Left lung (tissue), 10 donors: ENCODE measurements around the gene MOCS1. TPM values are rescaled to one million over a fixed set of nuclear protein-coding genes. Genes with fewer than 3 reads are reported as not detected.
A peak's percentile ranks its signal among the peaks of the same experiment; 100 is the strongest.

Source experiments
- ATAC-seq: fragments of 200-7000 bp; cut with Tn5 transposase; one replicate; pipeline ENCODE4 v1.9.1; 2020; ENCODE audit warnings: moderate library complexity
- DNase-seq, 4 donors: peaks; one replicate each; pipeline ENCODE4 v3.0.0-alpha.2; 2013 to 2020
- H3K27ac ChIP-seq, 2 donors: fragments of 200-600 bp; sonication (generic) in 1 of 2; one replicate each; pipeline versions ENCODE4 v1.5.0 to v1.8.0; 2020 to 2021
- H3K27me3 ChIP-seq, 2 donors: fragments of 200-600 bp; sonication (generic) in 1 of 2; one replicate each; pipeline versions ENCODE4 v1.5.0 to v1.8.0; 2020 to 2021
- H3K36me3 ChIP-seq, 2 donors: fragments of 200-600 bp; sonication (generic) in 1 of 2; one replicate each; pipeline versions ENCODE4 v1.5.0 to v1.8.0; 2020 to 2021
- H3K4me1 ChIP-seq, 2 donors: fragments of 200-600 bp; one replicate each; pipeline ENCODE4 v1.8.0; 2021
- H3K4me3 ChIP-seq, 2 donors: fragments of 200-600 bp; sonication (generic) in 1 of 2; one replicate each; pipeline versions ENCODE4 v1.5.0 to v1.8.0; 2020 to 2021; ENCODE audit warnings: mild to moderate bottlenecking in 1 of 2
- H3K9me3 ChIP-seq, 2 donors: fragments of 200-600 bp; sonication (generic) in 1 of 2; one replicate each; pipeline versions ENCODE4 v1.5.0 to v1.8.0; 2020 to 2021
- CTCF ChIP-seq, 2 donors: fragments of 200-600 bp; sonication (generic) in 1 of 2; IDR thresholded peaks; one replicate each; pipeline versions ENCODE4 v1.5.0 to v1.8.0; 2021; ENCODE audit warnings: antibody characterized with exemption in 2 of 2
- intact Hi-C, 2 donors: fragments of 100-400 bp; cut with DNase I; formaldehyde crosslinking; loops; one replicate each; pipeline versions ENCODE4 v1.11.2 to v1.14.2; 2022
- polyA plus RNA-seq, 6 donors: library from polyadenylated mRNA; unstranded; fragments of 120-200 nt; gene quantifications; one replicate each; pipeline ENCODE4 v1.2.1, GENCODE V29; 2013; ENCODE audit not compliant: insufficient read length in 6 of 6
- total RNA-seq, 2 donors: library from RNA; stranded (reverse); fragmentation: NEBNext Ultra II Directional; extraction: Animal tissue kit (Norgen Biotek cat#: 25700); gene quantifications; one replicate each; pipeline ENCODE4 v1.2.1, GENCODE V29; 2021
- donor health status: DM: no; HTN: yes; CAD: no.
- donor health status: DM: no; HTN: no; CAD: no.

MOCS1 gene
- total and polyA plus RNA-seq, 8 donors, result 18.0 to 29.0 (median 23.2) TPM

DNA sequence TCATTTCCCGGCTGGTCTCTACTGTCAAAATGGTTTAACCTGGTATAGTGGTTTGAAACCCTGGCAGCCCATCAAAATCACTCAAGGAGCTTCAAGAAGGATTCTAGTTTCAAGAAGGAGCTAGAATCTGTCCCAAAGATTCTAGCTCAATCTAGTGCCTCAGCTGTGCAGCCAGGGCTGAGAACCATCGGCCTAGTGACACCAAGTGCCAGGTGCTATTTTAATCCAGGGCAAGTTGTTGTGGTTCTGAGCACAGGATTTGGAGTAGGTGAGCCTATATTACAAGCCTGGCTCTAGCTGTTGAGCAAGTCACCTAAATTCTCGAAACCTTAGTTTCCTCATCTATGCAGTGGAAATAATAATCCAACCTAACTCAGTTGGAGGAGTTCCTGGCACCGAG is 3.7 kb downstream of the MOCS1 start:
- intact Hi-C loops, result no loop called here
- no peak overlapping the region for H3K27ac ChIP-seq

GRCh38 chr6:39929733-39930461 is 4.4 kb downstream of the MOCS1 start:
- no peaks in the 10 kb centered on the region for H3K9me3 ChIP-seq
- ATAC-seq, result no peak
- no peak for TF ChIP-seq CTCF (IDR thresholded peaks at IDR 0.05)
- peaks cover 4 to 8% of the 10 kb centered on the region in 2 donors for H3K4me1 ChIP-seq
- no peak overlapping the region for H3K4me3 ChIP-seq
- H3K27ac ChIP-seq, result no peak overlapping the region
- intact Hi-C loops, result no loop called here
- DNase-seq, result no peak
- H3K36me3 ChIP-seq, result peaks cover 0 to 13% of the 10 kb centered on the region in 2 donors
- peaks cover 0 to 18% of the 10 kb centered on the region in 2 donors for H3K27me3 ChIP-seq

More for the DNA sequence above, 3.7 kb downstream of the MOCS1 start:
- Histone ChIP-seq H3K4me3 (no peak overlapping the region), H3K4me1 (peaks cover 4 to 8% of the 10 kb centered on the region in 2 donors), H3K27me3 (peaks cover 0 to 25% of the 10 kb centered on the region in 2 donors), H3K36me3 (peaks cover 0 to 7% of the 10 kb centered on the region in 2 donors), H3K9me3 (no peaks in the 10 kb centered on the region)
- DNase-seq, result no peak
- TF ChIP-seq CTCF (IDR thresholded peaks at IDR 0.05), result no peak
- no peak for ATAC-seq

DNA sequence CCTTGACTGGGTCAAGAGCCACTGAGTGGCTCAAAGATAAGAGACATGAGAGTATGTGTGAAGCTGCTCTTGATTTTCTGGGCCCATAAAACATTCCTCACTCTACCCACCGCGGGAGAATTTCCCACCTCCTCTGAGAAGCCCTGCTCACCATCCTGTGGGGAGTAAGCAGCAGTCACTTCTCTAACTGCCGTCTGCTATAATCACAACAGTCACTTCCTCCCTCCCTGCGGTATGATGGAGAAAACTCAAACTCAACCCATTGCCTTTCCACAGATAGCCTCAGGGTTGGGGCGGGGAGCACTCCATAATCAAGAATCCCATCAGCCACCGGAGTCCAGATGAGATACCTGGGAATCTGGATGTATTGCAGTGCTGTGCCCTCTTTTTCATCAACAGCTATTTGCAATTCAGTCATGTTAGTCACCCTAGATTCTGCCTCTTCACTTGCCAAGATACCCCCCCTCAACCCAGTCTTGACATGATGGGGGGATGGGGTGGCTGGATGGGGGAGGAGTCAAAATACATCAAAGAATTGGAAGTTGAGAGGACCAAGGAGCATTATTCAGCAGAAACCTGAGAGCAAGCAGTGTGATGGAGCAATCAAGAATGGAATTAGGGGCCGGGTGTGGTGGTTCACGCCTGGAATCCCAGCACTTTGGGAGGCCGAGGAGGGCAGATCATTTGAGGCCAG is 5.1 kb downstream of the MOCS1 start:
- peaks cover 0 to 2% of the 10 kb centered on the region in 2 donors for H3K4me1 ChIP-seq
- no peaks in the 10 kb centered on the region for H3K9me3 ChIP-seq
- no peak overlapping the region for H3K27ac ChIP-seq
- ATAC-seq (no peak), DNase-seq (no peak)
- intact Hi-C loops, result no loop called here
- H3K36me3 ChIP-seq, result peaks cover 0 to 17% of the 10 kb centered on the region in 2 donors
- TF ChIP-seq CTCF (IDR thresholded peaks at IDR 0.05), result no peak
- no peak overlapping the region for H3K4me3 ChIP-seq
- peaks cover 0 to 11% of the 10 kb centered on the region in 2 donors for H3K27me3 ChIP-seq

GRCh38 chr6:39927159-39927558 is 7.1 kb downstream of the MOCS1 start:
- intact Hi-C loops, result no loop called here
- TF ChIP-seq CTCF (IDR thresholded peaks at IDR 0.05), result no peak
- no peak for DNase-seq
- peaks cover 0 to 2% of the 10 kb centered on the region in 2 donors for H3K4me1 ChIP-seq
- no peaks in the 10 kb centered on the region for H3K9me3 ChIP-seq
- H3K4me3 ChIP-seq, result no peak overlapping the region
- no peaks in the 10 kb centered on the region for H3K27me3 ChIP-seq
- ATAC-seq, result peak; percentile 57
- peaks cover 0 to 33% of the 10 kb centered on the region in 2 donors for H3K36me3 ChIP-seq
- H3K27ac ChIP-seq, result no peak overlapping the region

GRCh38 chr6:39926668-39927067 is 7.6 kb downstream of the MOCS1 start:
- no peak overlapping the region for H3K4me3 ChIP-seq
- TF ChIP-seq CTCF (IDR thresholded peaks at IDR 0.05), result no peak
- H3K27ac ChIP-seq, result no peak overlapping the region
- no peaks in the 10 kb centered on the region for H3K9me3 ChIP-seq
- H3K27me3 ChIP-seq, result no peaks in the 10 kb centered on the region
- H3K4me1 ChIP-seq, result peaks cover 0 to 2% of the 10 kb centered on the region in 2 donors
- intact Hi-C loops, result no loop called here
- no peak for DNase-seq
- ATAC-seq, result no peak
- peaks cover 0 to 35% of the 10 kb centered on the region in 2 donors for H3K36me3 ChIP-seq
